PC-3 (cell line): Measurements from ENCODE around the gene GNB3. TPM values are rescaled to one million over a fixed set of nuclear protein-coding genes. Genes with fewer than 3 reads are reported as not detected.

Experiments
- ATAC-seq: fragments of 200-7000 bp; cut with Tn5 transposase; 2 replicates; pipeline ENCODE4 v1.9.1; 2020; ENCODE audit warnings: mild to moderate bottlenecking, moderate library complexity
- BruUV-seq: library from RNA; stranded (reverse); fragments of 400-500 nt; replicated peaks from 2 replicates; lab custom pipeline; 2021; lab: Mats Ljungman, UMichigan
- CTCF ChIA-PET: fragments of 300-600 bp; sonication (Branson Sonifier 250); formaldehyde crosslinking; loops from one replicate; lab custom pipeline; 2022; ENCODE audit warnings: antibody characterized with exemption; lab: Charles Lee
- POLR2A ChIA-PET: fragments of 300-600 bp; sonication (Branson Sonifier 250); formaldehyde crosslinking; loops from one replicate; lab custom pipeline; 2022; ENCODE audit warnings: antibody characterized with exemption; ENCODE audit not compliant: unreplicated experiment; lab: Charles Lee
- DNase-seq: peaks from one replicate; pipeline ENCODE4 v3.0.0-alpha.2; 2015
- H2AFZ ChIP-seq: fragments of 300-600 bp; sonication (generic); 2 replicates; pipeline ENCODE4 v1.6.0; 2016; ENCODE audit warnings: antibody characterized with exemption, low read length
- H3F3A ChIP-seq: fragments of 300-600 bp; sonication (generic); one replicate; pipeline ENCODE4 v1.6.0; 2017; ENCODE audit warnings: antibody characterized with exemption, low read length, control low read depth, mild to moderate bottlenecking; ENCODE audit not compliant: unreplicated experiment
- H3K27ac ChIP-seq: fragments of 300-600 bp; sonication (generic); 2 replicates; pipeline ENCODE4 v1.5.1; 2016; ENCODE audit warnings: mild to moderate bottlenecking, low read length
- H3K27me3 ChIP-seq: fragments of 300-600 bp; sonication (generic); 2 replicates; pipeline ENCODE4 v1.6.1; 2016; ENCODE audit warnings: low read length, mixed read lengths
- H3K36me3 ChIP-seq: fragments of 300-600 bp; sonication (generic); 2 replicates; pipeline ENCODE4 v1.6.1; 2016; ENCODE audit warnings: low read depth, mixed run types, low read length, mixed read lengths
- H3K4me1 ChIP-seq: fragments of 300-600 bp; sonication (generic); 2 replicates; pipeline ENCODE4 v1.5.1; 2016; ENCODE audit warnings: low read length; ENCODE audit not compliant: insufficient read depth
- H3K4me2 ChIP-seq: fragments of 300-600 bp; sonication (generic); 2 replicates; pipeline ENCODE4 v1.6.0; 2016; ENCODE audit warnings: low read length
- H3K4me3 ChIP-seq: fragments of 300-600 bp; sonication (generic); 2 replicates; pipeline ENCODE4 v1.5.1; 2016; ENCODE audit warnings: mild to moderate bottlenecking, low read length, mixed read lengths
- H3K79me2 ChIP-seq: fragments of 300-600 bp; sonication (generic); 2 replicates; pipeline ENCODE4 v1.6.1; 2017; ENCODE audit warnings: low read length, mixed read lengths
- H3K9ac ChIP-seq: fragments of 300-600 bp; sonication (generic); 2 replicates; pipeline ENCODE4 v1.6.0; 2016; ENCODE audit warnings: mild to moderate bottlenecking, low read length
- H3K9me2 ChIP-seq: fragments of 300-600 bp; sonication (generic); replicated peaks from 2 replicates; pipeline ENCODE4 v1.6.1; 2016; ENCODE audit warnings: mixed run types, low read length, mixed read lengths
- H3K9me3 ChIP-seq: fragments of 300-600 bp; sonication (generic); 2 replicates; pipeline ENCODE4 v1.6.1; 2016; ENCODE audit warnings: low read length, mixed read lengths
- H4K20me1 ChIP-seq: fragments of 300-600 bp; sonication (generic); 2 replicates; pipeline ENCODE4 v1.6.1; 2016; ENCODE audit warnings: low read length, mixed read lengths
- EZH2 ChIP-seq: fragments of 300-600 bp; sonication (generic); IDR thresholded peaks from one replicate; pipeline ENCODE4 v1.6.1; 2017; ENCODE audit warnings: antibody characterized with exemption, mild to moderate bottlenecking, low read length; ENCODE audit not compliant: unreplicated experiment
- EZH2phosphoT487 ChIP-seq: fragments of 300-600 bp; sonication (generic); IDR thresholded peaks from 2 replicates; pipeline ENCODE4 v1.6.1; 2018; ENCODE audit warnings: mild to moderate bottlenecking, antibody characterized with exemption, low read length, borderline replicate concordance
- intact Hi-C: fragments of 100-400 bp; cut with micrococcal nuclease; formaldehyde crosslinking; loops from 2 replicates; pipeline ENCODE4 v1.9.0; 2023
- total RNA-seq: library from RNA; depleted of rRNA; stranded (reverse); fragments of >200 nt; gene quantifications from 2 replicates; pipeline ENCODE4 v1.2.3, GENCODE V29; 2014
- TF ChIP-seq, protein P1 (sequence below): fragments of 300-600 bp; sonication (generic); conservative IDR thresholded peaks from 2 replicates; pipeline ENCODE4 v1.5.1; 2017; ENCODE audit warnings: antibody characterized with exemption, low read depth, mild to moderate bottlenecking, low read length

The GNB3 gene
- total RNA-seq, 1 experiment from 2014 or later = not detected

DNA sequence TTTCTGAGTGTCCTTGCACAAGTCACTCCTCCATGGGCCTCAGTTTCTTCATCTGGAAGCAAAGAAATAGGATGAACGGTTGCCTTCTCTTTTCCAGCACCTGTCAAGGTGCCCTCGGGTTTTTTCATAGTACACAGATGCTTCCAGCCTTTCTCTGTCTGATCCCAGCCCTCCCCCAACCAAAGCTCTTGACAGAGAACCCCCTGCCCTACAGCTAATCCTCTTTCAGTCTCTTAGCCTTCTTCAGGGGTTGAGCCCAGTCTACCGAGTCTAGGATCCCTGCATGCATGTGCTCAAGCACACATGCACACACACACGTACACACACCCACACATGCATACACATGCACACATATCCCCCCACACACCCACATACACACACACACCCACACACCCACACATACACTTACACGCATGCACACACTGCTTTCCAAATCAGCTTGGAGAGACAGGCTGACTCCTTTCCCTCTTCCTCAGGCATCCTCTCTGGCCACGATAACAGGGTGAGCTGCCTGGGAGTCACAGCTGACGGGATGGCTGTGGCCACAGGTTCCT, 5.7 kb downstream of the GNB3 start:
- Histone ChIP-seq H3K9me2 (no peaks in the 10 kb centered on the region), H3K9ac (no peak overlapping the region), H3K36me3 (peaks cover 8% of the 10 kb centered on the region; the same call in 1 of the 2 replicates), H3K4me3 (no peak overlapping the region), H3K4me1 (peaks cover 10% of the 10 kb centered on the region; the same call in 1 of the 2 replicates), H3K27me3 (no peaks in the 10 kb centered on the region), H3F3A (no peaks in the 10 kb centered on the region), H4K20me1 (no peaks in the 10 kb centered on the region), H3K4me2 (no peak overlapping the region), H3K27ac (no peak overlapping the region), H2AFZ (no peak overlapping the region), H3K79me2 (peaks cover 25% of the 10 kb centered on the region), H3K9me3 (no peaks in the 10 kb centered on the region)
- TF ChIP-seq EZH2 (no peak), EZH2phosphoT487 (no peak)
- TF ChIP-seq, protein P1, sequence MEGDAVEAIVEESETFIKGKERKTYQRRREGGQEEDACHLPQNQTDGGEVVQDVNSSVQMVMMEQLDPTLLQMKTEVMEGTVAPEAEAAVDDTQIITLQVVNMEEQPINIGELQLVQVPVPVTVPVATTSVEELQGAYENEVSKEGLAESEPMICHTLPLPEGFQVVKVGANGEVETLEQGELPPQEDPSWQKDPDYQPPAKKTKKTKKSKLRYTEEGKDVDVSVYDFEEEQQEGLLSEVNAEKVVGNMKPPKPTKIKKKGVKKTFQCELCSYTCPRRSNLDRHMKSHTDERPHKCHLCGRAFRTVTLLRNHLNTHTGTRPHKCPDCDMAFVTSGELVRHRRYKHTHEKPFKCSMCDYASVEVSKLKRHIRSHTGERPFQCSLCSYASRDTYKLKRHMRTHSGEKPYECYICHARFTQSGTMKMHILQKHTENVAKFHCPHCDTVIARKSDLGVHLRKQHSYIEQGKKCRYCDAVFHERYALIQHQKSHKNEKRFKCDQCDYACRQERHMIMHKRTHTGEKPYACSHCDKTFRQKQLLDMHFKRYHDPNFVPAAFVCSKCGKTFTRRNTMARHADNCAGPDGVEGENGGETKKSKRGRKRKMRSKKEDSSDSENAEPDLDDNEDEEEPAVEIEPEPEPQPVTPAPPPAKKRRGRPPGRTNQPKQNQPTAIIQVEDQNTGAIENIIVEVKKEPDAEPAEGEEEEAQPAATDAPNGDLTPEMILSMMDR = no peak
- intact Hi-C loops = no loop called here
- DNase-seq (no peak), ATAC-seq (no peak)
- ChIA-PET POLR2A (interaction anchor here (0.6 kb wide), 1 partner anchor 510 kb away, joined by 33 read pairs; no protein-coding TSS in a partner anchor), CTCF (interaction anchor here (0.6 kb wide), 1 partner anchor 68 kb away, joined by 6 read pairs; no protein-coding TSS in a partner anchor)
- BruUV-seq = no TSS peak

DNA sequence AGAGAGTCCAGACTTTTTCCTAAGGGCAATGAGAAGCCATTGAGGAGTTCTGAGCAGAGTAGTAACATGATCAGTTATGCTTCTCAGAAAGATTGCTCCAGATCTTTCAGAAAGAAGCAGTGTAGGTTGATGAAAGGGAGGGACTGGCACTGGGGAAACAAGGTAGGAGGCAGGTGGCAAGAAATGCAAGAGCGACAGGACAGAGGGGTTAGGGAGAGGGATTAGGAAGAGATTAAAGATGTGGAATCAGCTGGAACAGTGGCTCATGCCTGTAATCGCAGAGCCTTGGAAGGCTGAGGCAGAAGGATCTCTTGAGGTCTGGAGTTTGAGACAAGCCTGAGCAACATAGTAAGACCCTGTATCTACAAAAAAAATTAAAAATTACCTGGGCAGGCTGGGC, 7.0 kb downstream of the GNB3 start:
- no peak overlapping the region for H2AFZ ChIP-seq
- no peaks in the 10 kb centered on the region for H3K27me3 ChIP-seq
- no peaks in the 10 kb centered on the region for H4K20me1 ChIP-seq
- H3F3A ChIP-seq = no peaks in the 10 kb centered on the region
- H3K4me1 ChIP-seq = peaks cover 10% of the 10 kb centered on the region; the same call in 1 of the 2 replicates
- H3K4me3 ChIP-seq = no peak overlapping the region
- no peak overlapping the region for H3K27ac ChIP-seq
- H3K4me2 ChIP-seq = no peak overlapping the region
- intact Hi-C loops = no loop called here
- peaks cover 25% of the 10 kb centered on the region for H3K79me2 ChIP-seq
- H3K36me3 ChIP-seq = peaks cover 8% of the 10 kb centered on the region; the same call in 1 of the 2 replicates
- H3K9me3 ChIP-seq = no peaks in the 10 kb centered on the region
- ChIA-PET POLR2A (no interaction called here), CTCF (no interaction called here)
- no TSS peak for BruUV-seq
- no peak for DNase-seq
- no peak for ATAC-seq
- no peak overlapping the region for H3K9ac ChIP-seq
- no peaks in the 10 kb centered on the region for H3K9me2 ChIP-seq
- TF ChIP-seq EZH2phosphoT487 = no peak
- TF ChIP-seq EZH2 = no peak
- TF ChIP-seq, protein P1 = no peak

DNA sequence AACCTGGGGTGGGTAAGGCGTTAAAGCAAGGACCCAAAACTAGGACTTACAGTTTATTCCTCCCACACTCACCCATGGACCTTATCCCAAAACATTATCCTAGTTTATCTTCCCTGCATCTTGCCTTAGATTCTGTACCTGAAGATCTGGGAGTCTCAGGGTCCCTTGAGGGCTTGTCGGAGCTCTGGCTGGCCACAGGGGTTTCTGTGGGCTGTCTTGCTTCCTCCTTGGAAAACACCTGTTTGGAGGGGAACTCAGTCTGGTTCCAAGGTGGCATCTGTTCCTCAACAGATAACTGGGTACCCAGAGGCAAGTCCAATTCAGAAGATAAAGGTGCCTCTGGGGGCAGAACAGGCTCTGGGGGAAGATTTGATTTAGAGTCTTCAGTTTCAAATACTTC, 8.7 kb downstream of the GNB3 start:
- intact Hi-C loops = no loop called here
- Histone ChIP-seq H3K36me3 (peaks cover 8% of the 10 kb centered on the region; the same call in 1 of the 2 replicates), H3K79me2 (peaks cover 41% of the 10 kb centered on the region), H2AFZ (no peak overlapping the region), H3K9me2 (no peaks in the 10 kb centered on the region), H3F3A (no peaks in the 10 kb centered on the region), H3K9me3 (no peaks in the 10 kb centered on the region), H3K27me3 (no peaks in the 10 kb centered on the region), H3K27ac (no peak overlapping the region), H3K9ac (no peak overlapping the region), H3K4me2 (peak overlapping the region; percentile 97), H4K20me1 (no peaks in the 10 kb centered on the region), H3K4me3 (peak overlapping the region; percentile 86), H3K4me1 (peaks cover 23% of the 10 kb centered on the region)
- ChIA-PET POLR2A (no interaction called here), CTCF (no interaction called here)
- TF ChIP-seq EZH2phosphoT487 (no peak), EZH2 (no peak)
- TF ChIP-seq, protein P1 = no peak
- BruUV-seq = no TSS peak
- no peak for ATAC-seq
- DNase-seq = no peak
